ENCODE data around the gene CASKIN2. TPM values are rescaled to one million over a fixed set of nuclear protein-coding genes. Genes with fewer than 3 reads are reported as not detected.
A peak's percentile ranks its signal among the peaks of the same experiment; 100 is the strongest.
"Not testable (repeated sequence)": the region's sequence is repeated elsewhere in the genome, so short reads cannot be mapped to it uniquely, and the experiment has no call there.

CASKIN2 gene
- total RNA-seq, 1 donor from 2014 or later = 13.9 TPM

DNA sequence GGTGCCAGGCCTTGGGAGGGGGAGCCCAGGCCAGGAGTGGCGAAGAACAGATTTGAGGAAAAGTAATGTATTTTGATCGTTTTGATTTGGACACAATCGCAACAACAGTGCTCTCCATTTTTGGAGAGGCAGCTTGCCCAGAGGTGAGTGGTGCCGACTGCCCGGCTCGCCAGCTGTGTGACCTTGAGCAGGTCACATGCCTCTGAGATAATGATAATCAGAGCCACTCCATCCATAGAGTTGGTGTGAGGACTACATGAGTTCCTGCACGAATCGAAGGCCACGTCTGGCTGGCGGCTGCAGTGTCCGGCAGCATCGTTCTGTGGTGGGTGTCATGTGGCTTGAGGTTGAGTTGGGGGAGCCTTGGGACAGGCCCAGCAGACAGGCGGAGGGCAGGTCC lies 30.8 kb upstream of the CASKIN2 start:
- no peak for ATAC-seq

DNA sequence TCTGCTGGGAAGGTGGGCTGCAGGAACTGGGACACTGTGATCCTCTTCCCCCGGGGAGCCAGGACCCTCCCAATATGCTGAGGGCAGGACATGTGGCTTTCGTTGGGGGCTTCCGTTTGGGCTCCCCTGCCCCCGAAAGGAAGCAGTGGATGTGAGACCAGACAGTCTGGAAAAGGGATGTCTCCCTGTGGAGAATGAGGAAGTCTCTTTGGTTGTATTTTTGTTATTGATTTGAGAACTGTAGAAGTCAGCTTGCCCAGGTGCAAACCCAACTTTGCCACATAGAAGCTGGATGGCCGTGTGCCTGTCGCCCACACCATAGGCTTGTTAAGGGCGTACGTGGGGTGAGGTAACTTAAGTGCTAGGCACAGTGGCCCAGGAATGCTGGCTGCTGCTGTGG lies 28.9 kb upstream of the CASKIN2 start:
- ATAC-seq = no peak

DNA sequence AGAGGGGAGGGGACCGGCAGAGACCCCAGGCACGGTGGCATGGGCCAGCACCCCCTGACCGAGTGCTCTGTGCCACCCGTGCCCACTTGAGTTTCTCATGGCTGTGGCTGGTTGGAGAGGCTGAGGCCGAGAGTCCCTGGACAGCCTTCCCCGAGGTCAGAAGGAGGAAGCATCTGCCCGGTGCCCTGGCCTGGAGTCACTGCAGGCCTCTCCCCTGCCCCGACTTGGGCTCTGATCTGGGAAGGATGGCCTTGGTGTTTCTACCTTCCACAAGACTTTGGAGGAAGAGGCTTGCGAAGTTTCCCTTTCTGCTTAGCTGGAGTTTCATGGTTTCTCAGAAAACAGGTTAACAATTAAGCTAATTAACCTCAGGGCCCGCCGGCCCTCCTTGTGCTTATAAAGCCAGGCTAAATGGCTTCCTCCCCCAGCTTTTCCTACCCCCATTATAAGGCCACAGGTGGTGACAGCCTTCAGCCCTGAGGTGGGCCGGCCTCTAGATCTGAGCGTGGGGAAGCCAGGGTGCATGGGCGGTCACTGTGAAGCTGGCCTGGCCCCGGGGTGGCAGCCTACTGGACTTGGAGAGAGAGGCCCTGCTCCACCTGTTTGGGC lies 27.5 kb upstream of the CASKIN2 start:
- ATAC-seq = no peak

GRCh38 chr17:75542229-75542628 lies 26.9 kb upstream of the CASKIN2 start:
- ATAC-seq = no peak

GRCh38 chr17:75540923-75541503 lies 25.7 kb upstream of the CASKIN2 start:
- ATAC-seq = peak; percentile 10

GRCh38 chr17:75539967-75540729 lies 24.8 kb upstream of the CASKIN2 start:
- peak; percentile 41 for ATAC-seq

DNA sequence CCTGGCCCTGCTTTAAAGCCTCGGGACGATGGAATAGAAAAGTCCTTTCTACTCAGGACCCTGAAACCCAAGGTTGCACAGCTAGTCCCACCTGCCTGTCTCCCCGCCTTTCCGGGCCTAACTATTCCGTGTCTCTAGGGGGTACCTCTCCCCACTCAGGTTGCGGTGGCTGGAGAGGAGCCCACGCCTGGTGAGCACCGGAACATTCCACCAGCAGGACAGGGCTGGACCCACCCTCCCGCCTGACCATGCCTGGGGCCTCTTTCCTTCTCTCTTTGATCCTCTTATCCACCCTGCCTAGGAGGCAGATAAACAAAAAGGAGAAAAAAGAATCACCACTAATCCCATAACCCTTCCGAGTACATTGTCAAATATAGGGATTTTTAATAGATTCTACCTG lies 21.0 kb upstream of the CASKIN2 start:
- ATAC-seq = no peak

DNA sequence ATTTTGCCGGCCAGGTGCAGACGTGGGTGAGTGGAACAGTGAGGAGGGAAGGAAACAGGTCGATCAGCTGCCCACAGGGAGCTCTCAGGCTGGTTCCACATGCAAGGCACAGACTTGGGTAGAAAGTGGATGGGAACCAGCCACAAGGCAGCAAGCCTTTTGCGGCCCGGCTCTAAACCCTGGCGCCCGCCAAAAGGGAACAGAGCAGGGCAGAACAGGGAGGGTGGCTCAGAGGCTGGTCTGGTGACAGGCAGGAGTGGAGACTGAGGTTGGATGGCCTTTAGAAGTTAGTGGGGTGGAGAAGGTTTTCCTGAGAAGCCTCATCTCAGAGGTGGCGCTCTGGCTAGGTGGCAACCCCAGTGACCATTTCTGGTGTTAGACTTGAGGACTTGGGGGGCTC lies 20.5 kb upstream of the CASKIN2 start:
- ATAC-seq = no peak

DNA sequence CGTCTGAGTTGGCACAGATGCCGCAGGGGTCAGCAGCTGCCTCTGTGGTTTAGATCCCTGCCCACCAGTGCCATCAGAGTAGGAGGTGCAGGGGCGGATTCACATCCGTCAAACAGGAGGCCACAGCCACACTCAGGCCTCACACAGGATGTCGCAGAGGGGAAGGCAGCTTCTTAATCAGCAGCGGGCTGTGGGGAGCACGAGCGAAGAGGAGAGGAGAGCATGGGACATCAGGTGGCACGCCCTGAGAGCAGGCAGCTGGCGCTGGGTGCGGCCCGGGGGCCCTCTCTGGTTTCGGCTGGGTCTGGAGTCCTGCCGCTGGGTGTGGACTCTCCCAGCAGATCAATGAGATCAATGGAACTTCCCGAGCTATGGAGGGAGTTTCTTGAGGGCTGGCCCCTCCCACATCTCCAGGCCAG lies 19.8 kb upstream of the CASKIN2 start:
- ATAC-seq = peak; percentile 14

DNA sequence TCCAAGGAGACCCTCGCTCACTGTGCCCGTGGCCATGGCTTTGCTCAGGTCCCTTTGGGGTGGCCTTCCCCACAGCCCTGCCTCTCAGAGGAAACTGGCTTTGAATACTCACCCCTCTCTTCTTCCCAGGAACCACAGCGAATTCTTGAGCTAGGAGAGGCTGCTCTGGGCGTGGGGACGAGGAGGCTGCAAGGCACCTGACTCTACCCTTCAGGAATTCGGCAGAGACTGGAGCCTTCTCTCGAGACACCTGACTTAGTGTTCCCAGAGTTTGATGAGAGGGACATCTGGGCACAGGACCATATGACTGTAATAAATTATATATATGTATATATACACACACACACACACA lies 16.4 kb upstream of the CASKIN2 start:
- peak; percentile 64 for ATAC-seq

- no peak for ATAC-seq
Measured at GRCh38 chr17:75530837-75531720, 15.7 kb upstream of the CASKIN2 start.

GRCh38 chr17:75526555-75527270 lies 11.4 kb upstream of the CASKIN2 start:
- ATAC-seq = no peak

GRCh38 chr17:75525806-75526554 lies 10.6 kb upstream of the CASKIN2 start:
- peak; percentile 35 for ATAC-seq

GRCh38 chr17:75524970-75525805 lies 9.9 kb upstream of the CASKIN2 start, which contains the start of gene LLGL2:
Gene LLGL2 (plus strand): TSS chr17:75525697. CDS start chr17:75543427, 17,730 bp downstream.
- ATAC-seq = peak; percentile 94

- ATAC-seq = no peak
Measured at GRCh38 chr17:75524269-75524969, 9.1 kb upstream of the CASKIN2 start.

DNA sequence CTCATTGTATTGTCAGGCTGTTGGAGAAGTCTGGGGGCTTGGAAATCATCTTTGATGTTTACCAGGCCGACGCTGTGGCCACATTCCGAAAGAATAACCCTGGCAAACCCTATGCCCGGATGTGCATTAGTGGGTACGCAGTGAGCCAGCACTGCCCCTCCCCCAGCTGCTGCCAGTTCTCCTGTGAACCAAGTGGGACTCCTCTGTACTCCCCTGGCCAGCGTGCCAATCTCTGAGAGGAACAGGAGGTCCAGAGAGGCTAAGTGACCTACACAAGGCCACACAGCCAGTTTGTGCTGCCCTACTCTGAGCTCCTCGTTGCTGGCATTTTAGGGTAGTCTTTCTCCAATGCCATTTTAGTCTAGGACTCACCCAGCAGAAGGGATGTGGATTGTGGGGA lies 8.3 kb upstream of the CASKIN2 start:
- ATAC-seq = no peak

DNA sequence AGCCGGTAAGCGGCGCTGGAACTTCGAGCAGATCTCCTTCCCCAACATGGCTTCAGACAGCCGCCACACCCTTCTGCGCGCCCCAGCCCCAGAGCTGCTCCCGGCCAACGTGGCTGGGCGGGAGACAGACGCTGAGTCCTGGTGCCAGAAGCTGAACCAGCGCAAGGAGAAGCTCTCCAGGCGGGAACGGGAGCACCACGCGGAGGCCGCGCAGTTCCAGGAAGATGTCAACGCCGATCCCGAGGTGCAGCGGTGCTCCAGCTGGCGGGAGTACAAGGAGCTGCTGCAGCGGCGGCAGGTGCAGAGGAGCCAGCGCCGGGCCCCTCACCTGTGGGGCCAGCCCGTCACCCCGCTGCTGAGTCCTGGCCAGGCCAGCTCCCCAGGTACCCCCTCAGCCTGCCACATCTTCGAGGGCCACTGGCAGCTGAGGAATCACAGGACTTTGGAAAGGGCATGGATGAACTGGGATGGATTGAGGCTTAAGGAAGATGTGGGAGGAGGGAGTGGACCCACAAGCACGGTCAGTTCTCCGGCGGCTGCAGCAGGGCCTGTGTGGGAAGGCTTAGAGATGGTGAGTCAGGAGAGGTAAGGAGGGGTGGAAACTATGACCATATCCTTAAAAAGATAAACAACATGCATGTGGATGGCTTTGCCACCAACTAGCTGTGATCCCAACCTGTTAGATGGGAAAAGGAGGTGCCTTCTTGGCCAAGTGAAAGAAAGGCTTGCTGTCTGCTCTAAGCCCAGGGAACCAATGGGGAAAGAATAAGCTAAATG lies 6.8 kb upstream of the CASKIN2 start:
- no peak for ATAC-seq

- ATAC-seq = no peak
Measured at GRCh38 chr17:75521290-75521689, 6.0 kb upstream of the CASKIN2 start.

GRCh38 chr17:75520413-75520812 lies 5.1 kb upstream of the CASKIN2 start:
- not testable (repeated sequence) for ATAC-seq
